Measurements from ENCODE around the gene HYAL3. TPM values are rescaled to one million over a fixed set of nuclear protein-coding genes. Genes with fewer than 3 reads are reported as not detected.

Gene HYAL3
- total and polyA plus RNA-seq, 2 of the 13 experiments (the other 11 are each of a cell fraction or from before 2014, with no cell fraction given): 5.5 to 10.4 TPM

DNA sequence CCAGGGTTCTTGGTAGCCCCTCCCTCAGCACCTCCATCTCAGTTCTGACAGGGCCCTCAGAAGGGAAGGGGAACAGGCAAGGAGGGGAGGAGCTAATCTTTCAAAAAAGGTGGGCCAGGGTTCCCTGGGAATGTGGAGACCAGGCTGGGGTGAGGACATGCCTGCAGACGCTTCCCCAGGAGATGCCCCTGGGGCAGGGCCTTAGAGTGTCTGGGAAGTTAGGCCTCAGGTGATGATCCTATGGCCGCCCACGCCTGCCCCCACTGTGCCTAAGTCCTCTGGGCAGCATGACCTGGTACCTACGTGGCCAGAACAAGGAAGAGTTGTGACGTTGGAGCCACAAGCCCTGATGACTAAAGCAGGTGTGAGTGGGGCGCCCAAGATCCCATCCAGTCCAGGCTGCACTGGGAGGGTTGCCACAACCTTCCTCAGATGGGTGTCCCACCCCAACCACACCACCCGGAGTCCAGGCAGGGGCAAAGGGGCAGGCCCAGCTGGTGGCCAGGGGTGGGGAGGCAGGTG lies 34.2 kb downstream of the HYAL3 start (continued):
- TF ChIP-seq, protein P1, sequence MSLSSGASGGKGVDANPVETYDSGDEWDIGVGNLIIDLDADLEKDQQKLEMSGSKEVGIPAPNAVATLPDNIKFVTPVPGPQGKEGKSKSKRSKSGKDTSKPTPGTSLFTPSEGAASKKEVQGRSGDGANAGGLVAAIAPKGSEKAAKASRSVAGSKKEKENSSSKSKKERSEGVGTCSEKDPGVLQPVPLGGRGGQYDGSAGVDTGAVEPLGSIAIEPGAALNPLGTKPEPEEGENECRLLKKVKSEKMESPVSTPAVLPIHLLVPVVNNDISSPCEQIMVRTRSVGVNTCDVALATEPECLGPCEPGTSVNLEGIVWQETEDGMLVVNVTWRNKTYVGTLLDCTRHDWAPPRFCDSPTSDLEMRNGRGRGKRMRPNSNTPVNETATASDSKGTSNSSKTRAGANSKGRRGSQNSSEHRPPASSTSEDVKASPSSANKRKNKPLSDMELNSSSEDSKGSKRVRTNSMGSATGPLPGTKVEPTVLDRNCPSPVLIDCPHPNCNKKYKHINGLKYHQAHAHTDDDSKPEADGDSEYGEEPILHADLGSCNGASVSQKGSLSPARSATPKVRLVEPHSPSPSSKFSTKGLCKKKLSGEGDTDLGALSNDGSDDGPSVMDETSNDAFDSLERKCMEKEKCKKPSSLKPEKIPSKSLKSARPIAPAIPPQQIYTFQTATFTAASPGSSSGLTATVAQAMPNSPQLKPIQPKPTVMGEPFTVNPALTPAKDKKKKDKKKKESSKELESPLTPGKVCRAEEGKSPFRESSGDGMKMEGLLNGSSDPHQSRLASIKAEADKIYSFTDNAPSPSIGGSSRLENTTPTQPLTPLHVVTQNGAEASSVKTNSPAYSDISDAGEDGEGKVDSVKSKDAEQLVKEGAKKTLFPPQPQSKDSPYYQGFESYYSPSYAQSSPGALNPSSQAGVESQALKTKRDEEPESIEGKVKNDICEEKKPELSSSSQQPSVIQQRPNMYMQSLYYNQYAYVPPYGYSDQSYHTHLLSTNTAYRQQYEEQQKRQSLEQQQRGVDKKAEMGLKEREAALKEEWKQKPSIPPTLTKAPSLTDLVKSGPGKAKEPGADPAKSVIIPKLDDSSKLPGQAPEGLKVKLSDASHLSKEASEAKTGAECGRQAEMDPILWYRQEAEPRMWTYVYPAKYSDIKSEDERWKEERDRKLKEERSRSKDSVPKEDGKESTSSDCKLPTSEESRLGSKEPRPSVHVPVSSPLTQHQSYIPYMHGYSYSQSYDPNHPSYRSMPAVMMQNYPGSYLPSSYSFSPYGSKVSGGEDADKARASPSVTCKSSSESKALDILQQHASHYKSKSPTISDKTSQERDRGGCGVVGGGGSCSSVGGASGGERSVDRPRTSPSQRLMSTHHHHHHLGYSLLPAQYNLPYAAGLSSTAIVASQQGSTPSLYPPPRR (CRISPR knock-in tag; IDR thresholded peaks at IDR 0.05; ENCODE audit: borderline replicate concordance): no peak
- TF ChIP-seq SMARCE1 (IDR thresholded peaks at IDR 0.05; ENCODE audit: borderline replicate concordance) (no peak), ATF7 (IDR thresholded peaks at IDR 0.05) (no peak), ATF7 (CRISPR knock-in tag; IDR thresholded peaks at IDR 0.05) (no peak), FOXK2 (IDR thresholded peaks at IDR 0.05) (no peak), PHB2 (IDR thresholded peaks at IDR 0.05; ENCODE audit: partially characterized antibody) (no peak), POLR2G (IDR thresholded peaks at IDR 0.05; ENCODE audit: low read depth, low read length) (peak; percentile 37; the same call in 1 of the 2 replicates), AKAP8 (CRISPR knock-in tag; IDR thresholded peaks at IDR 0.05) (peak; percentile 63), ZNF607 (CRISPR knock-in tag; IDR thresholded peaks at IDR 0.05; ENCODE audit: borderline replicate concordance) (no peak), ZNF614 (CRISPR knock-in tag; IDR thresholded peaks at IDR 0.05; ENCODE audit: borderline replicate concordance) (no peak), SP2 (CRISPR knock-in tag; IDR thresholded peaks at IDR 0.05) (no peak), HDAC1 (CRISPR knock-in tag; IDR thresholded peaks at IDR 0.05) (peak; percentile 11; the same call in 1 of the 2 replicates), RBFOX2 (IDR thresholded peaks at IDR 0.05; ENCODE audit: low read depth, low read length) (0 out of 2 replicates have a peak, but pooled peaks have one; percentile 42), ZBTB1 (CRISPR knock-in tag; IDR thresholded peaks at IDR 0.05; ENCODE audit: borderline replicate concordance) (no peak), ZIK1 (CRISPR knock-in tag; IDR thresholded peaks at IDR 0.05; ENCODE audit: borderline replicate concordance, low read depth) (no peak), MXD4 (CRISPR knock-in tag; IDR thresholded peaks at IDR 0.05) (no peak)
- TF ChIP-seq, protein P2, sequence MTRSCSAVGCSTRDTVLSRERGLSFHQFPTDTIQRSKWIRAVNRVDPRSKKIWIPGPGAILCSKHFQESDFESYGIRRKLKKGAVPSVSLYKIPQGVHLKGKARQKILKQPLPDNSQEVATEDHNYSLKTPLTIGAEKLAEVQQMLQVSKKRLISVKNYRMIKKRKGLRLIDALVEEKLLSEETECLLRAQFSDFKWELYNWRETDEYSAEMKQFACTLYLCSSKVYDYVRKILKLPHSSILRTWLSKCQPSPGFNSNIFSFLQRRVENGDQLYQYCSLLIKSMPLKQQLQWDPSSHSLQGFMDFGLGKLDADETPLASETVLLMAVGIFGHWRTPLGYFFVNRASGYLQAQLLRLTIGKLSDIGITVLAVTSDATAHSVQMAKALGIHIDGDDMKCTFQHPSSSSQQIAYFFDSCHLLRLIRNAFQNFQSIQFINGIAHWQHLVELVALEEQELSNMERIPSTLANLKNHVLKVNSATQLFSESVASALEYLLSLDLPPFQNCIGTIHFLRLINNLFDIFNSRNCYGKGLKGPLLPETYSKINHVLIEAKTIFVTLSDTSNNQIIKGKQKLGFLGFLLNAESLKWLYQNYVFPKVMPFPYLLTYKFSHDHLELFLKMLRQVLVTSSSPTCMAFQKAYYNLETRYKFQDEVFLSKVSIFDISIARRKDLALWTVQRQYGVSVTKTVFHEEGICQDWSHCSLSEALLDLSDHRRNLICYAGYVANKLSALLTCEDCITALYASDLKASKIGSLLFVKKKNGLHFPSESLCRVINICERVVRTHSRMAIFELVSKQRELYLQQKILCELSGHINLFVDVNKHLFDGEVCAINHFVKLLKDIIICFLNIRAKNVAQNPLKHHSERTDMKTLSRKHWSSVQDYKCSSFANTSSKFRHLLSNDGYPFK (CRISPR knock-in tag; IDR thresholded peaks at IDR 0.05; ENCODE audit: borderline replicate concordance): peak; percentile 52; the same call in 1 of the 2 replicates
- TF ChIP-seq, protein P3, sequence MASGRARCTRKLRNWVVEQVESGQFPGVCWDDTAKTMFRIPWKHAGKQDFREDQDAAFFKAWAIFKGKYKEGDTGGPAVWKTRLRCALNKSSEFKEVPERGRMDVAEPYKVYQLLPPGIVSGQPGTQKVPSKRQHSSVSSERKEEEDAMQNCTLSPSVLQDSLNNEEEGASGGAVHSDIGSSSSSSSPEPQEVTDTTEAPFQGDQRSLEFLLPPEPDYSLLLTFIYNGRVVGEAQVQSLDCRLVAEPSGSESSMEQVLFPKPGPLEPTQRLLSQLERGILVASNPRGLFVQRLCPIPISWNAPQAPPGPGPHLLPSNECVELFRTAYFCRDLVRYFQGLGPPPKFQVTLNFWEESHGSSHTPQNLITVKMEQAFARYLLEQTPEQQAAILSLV (CRISPR knock-in tag; IDR thresholded peaks at IDR 0.05; ENCODE audit: borderline replicate concordance): 0 out of 2 replicates have a peak, but pooled peaks have one; percentile 65
- TF ChIP-seq, protein P4, sequence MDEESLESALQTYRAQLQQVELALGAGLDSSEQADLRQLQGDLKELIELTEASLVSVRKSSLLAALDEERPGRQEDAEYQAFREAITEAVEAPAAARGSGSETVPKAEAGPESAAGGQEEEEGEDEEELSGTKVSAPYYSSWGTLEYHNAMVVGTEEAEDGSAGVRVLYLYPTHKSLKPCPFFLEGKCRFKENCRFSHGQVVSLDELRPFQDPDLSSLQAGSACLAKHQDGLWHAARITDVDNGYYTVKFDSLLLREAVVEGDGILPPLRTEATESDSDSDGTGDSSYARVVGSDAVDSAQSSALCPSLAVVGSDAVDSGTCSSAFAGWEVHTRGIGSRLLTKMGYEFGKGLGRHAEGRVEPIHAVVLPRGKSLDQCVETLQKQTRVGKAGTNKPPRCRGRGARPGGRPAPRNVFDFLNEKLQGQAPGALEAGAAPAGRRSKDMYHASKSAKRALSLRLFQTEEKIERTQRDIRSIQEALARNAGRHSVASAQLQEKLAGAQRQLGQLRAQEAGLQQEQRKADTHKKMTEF (CRISPR knock-in tag; IDR thresholded peaks at IDR 0.05): no peak
